ENCODE results near the gene IAPP.
"Not testable (repeated sequence)": the region's sequence is repeated elsewhere in the genome, so short reads cannot be mapped to it uniquely, and the experiment has no call there.

IAPP gene

GRCh38 chr12:21343636-21344035, 29.1 kb upstream of the IAPP start:
- TF ChIP-seq, protein P1, sequence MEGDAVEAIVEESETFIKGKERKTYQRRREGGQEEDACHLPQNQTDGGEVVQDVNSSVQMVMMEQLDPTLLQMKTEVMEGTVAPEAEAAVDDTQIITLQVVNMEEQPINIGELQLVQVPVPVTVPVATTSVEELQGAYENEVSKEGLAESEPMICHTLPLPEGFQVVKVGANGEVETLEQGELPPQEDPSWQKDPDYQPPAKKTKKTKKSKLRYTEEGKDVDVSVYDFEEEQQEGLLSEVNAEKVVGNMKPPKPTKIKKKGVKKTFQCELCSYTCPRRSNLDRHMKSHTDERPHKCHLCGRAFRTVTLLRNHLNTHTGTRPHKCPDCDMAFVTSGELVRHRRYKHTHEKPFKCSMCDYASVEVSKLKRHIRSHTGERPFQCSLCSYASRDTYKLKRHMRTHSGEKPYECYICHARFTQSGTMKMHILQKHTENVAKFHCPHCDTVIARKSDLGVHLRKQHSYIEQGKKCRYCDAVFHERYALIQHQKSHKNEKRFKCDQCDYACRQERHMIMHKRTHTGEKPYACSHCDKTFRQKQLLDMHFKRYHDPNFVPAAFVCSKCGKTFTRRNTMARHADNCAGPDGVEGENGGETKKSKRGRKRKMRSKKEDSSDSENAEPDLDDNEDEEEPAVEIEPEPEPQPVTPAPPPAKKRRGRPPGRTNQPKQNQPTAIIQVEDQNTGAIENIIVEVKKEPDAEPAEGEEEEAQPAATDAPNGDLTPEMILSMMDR (IDR thresholded peaks at IDR 0.05; ENCODE audit: low read depth, low read length, missing control alignments) = no peak
- no peak overlapping the region for H3K4me3 ChIP-seq (ENCODE audit: low read depth, low read length)
- in situ Hi-C loops (cut with HindIII; ENCODE audit: low sequenced_read_pairs) = no loop called here
- DNase-seq (ENCODE audit: low read depth) = no peak

- in situ Hi-C loops (cut with HindIII; ENCODE audit: low sequenced_read_pairs) = no loop called here
- DNase-seq (ENCODE audit: low read depth) = no peak
- H3K4me3 ChIP-seq (ENCODE audit: low read depth, low read length) = no peak overlapping the region
- TF ChIP-seq, protein P1 (IDR thresholded peaks at IDR 0.05; ENCODE audit: low read depth, low read length, missing control alignments) = no peak
Measured at GRCh38 chr12:21346542-21347205, 26.0 kb upstream of the IAPP start.

- DNase-seq (ENCODE audit: low read depth) = no peak
- in situ Hi-C loops (cut with HindIII; ENCODE audit: low sequenced_read_pairs) = no loop called here
- no peak overlapping the region for H3K4me3 ChIP-seq (ENCODE audit: low read depth, low read length)
- TF ChIP-seq, protein P1 (IDR thresholded peaks at IDR 0.05; ENCODE audit: low read depth, low read length, missing control alignments) = no peak
Measured at GRCh38 chr12:21350975-21351374, 21.7 kb upstream of the IAPP start.

DNA sequence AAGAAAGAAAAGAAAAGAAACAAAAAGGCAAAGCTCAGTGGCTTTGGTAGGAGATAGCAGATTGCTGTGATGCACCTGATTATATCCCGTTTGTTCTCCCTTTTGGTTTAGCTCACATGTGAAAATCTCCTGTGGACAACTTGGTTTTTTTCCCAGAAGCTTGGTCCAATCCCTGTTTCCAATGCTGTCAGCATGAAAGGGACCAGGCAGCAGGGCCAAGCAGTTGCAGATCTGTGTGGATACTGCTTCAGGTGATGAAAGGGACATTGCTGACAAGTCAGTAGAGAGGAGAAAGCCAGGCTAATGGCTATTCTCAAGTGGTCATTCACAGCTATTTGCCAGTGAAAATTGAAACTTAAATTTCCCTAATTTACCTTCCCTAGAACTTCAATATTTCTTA, 19.2 kb upstream of the IAPP start:
- DNase-seq (ENCODE audit: low read depth) = no peak
- no peak overlapping the region for H3K4me3 ChIP-seq (ENCODE audit: low read depth, low read length)
- TF ChIP-seq, protein P1 (IDR thresholded peaks at IDR 0.05; ENCODE audit: low read depth, low read length, missing control alignments) = no peak
- in situ Hi-C loops (cut with HindIII; ENCODE audit: low sequenced_read_pairs) = no loop called here

DNA sequence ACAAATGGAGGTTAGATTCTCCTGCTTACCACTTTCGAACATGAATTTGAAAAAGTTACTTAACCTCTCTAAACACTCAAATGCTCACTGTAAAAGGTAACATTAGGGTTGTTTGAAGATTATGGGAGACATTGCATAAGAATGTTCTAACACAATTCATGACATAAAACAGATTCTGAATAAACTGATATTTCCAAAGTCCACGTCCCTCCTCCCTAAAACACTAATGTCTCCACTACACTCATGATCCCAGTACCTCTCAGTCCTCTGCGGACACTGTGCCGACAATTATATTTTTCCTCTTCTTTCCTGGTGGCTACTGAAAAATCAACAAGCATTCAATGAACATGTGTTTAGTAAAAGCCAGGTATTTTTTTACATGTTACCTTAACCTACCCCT, 18.8 kb upstream of the IAPP start:
- TF ChIP-seq, protein P1 (IDR thresholded peaks at IDR 0.05; ENCODE audit: low read depth, low read length, missing control alignments) = no peak
- in situ Hi-C loops (cut with HindIII; ENCODE audit: low sequenced_read_pairs) = no loop called here
- H3K4me3 ChIP-seq (ENCODE audit: low read depth, low read length) = no peak overlapping the region
- DNase-seq (ENCODE audit: low read depth) = no peak

- in situ Hi-C loops (cut with HindIII; ENCODE audit: low sequenced_read_pairs) = no loop called here
- no peak overlapping the region for H3K4me3 ChIP-seq (ENCODE audit: low read depth, low read length)
- TF ChIP-seq, protein P1 (IDR thresholded peaks at IDR 0.05; ENCODE audit: low read depth, low read length, missing control alignments) = no peak
- no peak for DNase-seq (ENCODE audit: low read depth)
Measured at GRCh38 chr12:21354641-21355040, 18.1 kb upstream of the IAPP start.

DNA sequence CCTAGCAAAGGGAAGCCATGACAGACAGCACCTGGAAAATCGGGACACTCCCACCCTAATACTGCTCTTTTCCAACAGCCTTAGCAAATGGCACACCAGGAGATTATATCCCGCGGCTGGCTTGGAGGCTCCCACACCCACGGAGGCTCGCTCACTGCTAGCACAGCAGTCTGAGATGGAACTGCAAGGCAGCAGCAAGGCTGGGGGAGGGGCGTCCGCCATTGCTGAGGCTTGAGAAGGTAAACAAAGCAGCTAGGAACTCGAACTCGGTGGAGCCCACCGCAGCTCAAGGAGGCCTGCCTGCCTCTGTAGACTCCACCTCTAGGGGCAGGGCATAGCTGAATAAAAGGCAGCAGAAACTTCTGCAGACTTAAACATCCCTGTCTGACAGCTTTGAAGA, 12.1 kb upstream of the IAPP start:
- in situ Hi-C loops (cut with HindIII; ENCODE audit: low sequenced_read_pairs); DNase-seq (ENCODE audit: low read depth); H3K4me3 ChIP-seq (ENCODE audit: low read depth, low read length): not testable (repeated sequence)

Data from astrocyte of the cerebellum (primary cell).